HepG2 (cell line): ENCODE results near the gene STK32C. TPM values are rescaled to one million over a fixed set of nuclear protein-coding genes. Genes with fewer than 3 reads are reported as not detected.

ENCODE experiments used
- ATAC-seq: fragments of 200-7000 bp; cut with Tn5 transposase; 3 replicates; pipeline ENCODE4 v1.9.1; 2020; ENCODE audit warnings: mild to moderate bottlenecking, moderate library complexity
- BruUV-seq: library from RNA; stranded (reverse); fragments of 400-500 nt; replicated peaks from 2 replicates; lab custom pipeline; 2021; lab: Mats Ljungman, UMichigan
- CTCF ChIA-PET: fragments of 300-600 bp; formaldehyde crosslinking; extraction: SDS; loops from one replicate; lab custom pipeline; 2021; ENCODE audit warnings: low total read pairs, inconsistent platforms, low intra/inter-chr PET ratio; lab: Yijun Ruan, JAX
- POLR2A ChIA-PET: fragments of 350-600 bp; sonication (Branson Sonifier 250); formaldehyde crosslinking; loops from one replicate; lab custom pipeline; 2020; ENCODE audit warnings: antibody characterized with exemption, inconsistent platforms; lab: Yijun Ruan, JAX
- DNase-seq: peaks from one replicate; pipeline ENCODE4 v3.0.0-alpha.2; 2015; ENCODE audit warnings: low spot score
- FAIRE-seq: peaks from 3 replicates; lab custom pipeline; 2011; peaks lifted over from hg19 to GRCh38; lab: Jason Lieb, UNC
- H2AFZ ChIP-seq: one replicate; pipeline ENCODE4 v1.6.1; 2011; ENCODE audit warnings: low read length, inconsistent platforms
- H3K27ac ChIP-seq: fragments of 300-600 bp; 3 replicates; pipeline ENCODE4 v1.8.0; 2011; ENCODE audit warnings: mixed run types, mild to moderate bottlenecking, mixed read lengths, low read length, inconsistent platforms; ENCODE audit not compliant: insufficient read depth; ENCODE audit errors: extremely low read length
- H3K27me3 ChIP-seq, 2 experiments: fragments of 200-600 bp in 1 of 2; 2 replicates in 1 of 2; 3 replicates in 1 of 2; pipeline versions ENCODE4 v1.6.0 to v1.8.0; 2011; ENCODE audit warnings: low read length in 2 of 2, mild to moderate bottlenecking in 2 of 2, moderate library complexity in 2 of 2, inconsistent platforms in 1 of 2; ENCODE audit not compliant: insufficient read depth in 2 of 2, control insufficient read depth in 1 of 2
- H3K36me3 ChIP-seq, 2 experiments: fragments of 200-600 bp in 1 of 2; replicated peaks in 1 of 2; 2 replicates in 1 of 2; 3 replicates in 1 of 2; pipeline versions ENCODE4 v1.5.1 to v1.8.0; 2011; ENCODE audit warnings: low read length in 2 of 2, inconsistent platforms in 1 of 2; ENCODE audit not compliant: insufficient read depth in 2 of 2, control insufficient read depth in 1 of 2
- H3K4me1 ChIP-seq: 2 replicates; pipeline ENCODE4 v1.5.1; 2012; ENCODE audit warnings: low read length, inconsistent platforms; ENCODE audit not compliant: insufficient read depth
- H3K4me2 ChIP-seq: 2 replicates; pipeline ENCODE4 v1.6.0; 2011; ENCODE audit warnings: low read depth, low read length, inconsistent platforms
- H3K4me3 ChIP-seq, 3 experiments: fragments of 200-600 bp in 1 of 3; sonication (generic), shearing (Covaris generic) in 1 of 3; replicated peaks in 1 of 3; 2 replicates each; pipeline ENCODE4 v1.5.1; 2011 to 2016; ENCODE audit warnings: low read length in 3 of 3, inconsistent platforms in 2 of 3, low read depth in 2 of 3, mild to moderate bottlenecking in 2 of 3, control low read depth in 1 of 3, mixed read lengths in 1 of 3; ENCODE audit not compliant: insufficient read depth in 1 of 3
- H3K79me2 ChIP-seq: one replicate; pipeline ENCODE4 v1.6.1; 2011; ENCODE audit warnings: low read length, inconsistent platforms; ENCODE audit not compliant: insufficient read depth
- H3K9ac ChIP-seq: 2 replicates; pipeline ENCODE4 v1.6.0; 2011; ENCODE audit warnings: mild to moderate bottlenecking, low read depth, low read length, inconsistent platforms; ENCODE audit not compliant: insufficient read depth
- H3K9me3 ChIP-seq: 2 replicates; pipeline ENCODE4 v1.5.1; 2012; ENCODE audit warnings: mild to moderate bottlenecking, low read length
- H4K20me1 ChIP-seq: 2 replicates; pipeline ENCODE4 v1.6.0; 2011; ENCODE audit warnings: inconsistent platforms, mild to moderate bottlenecking, low read length, moderate library complexity; ENCODE audit not compliant: insufficient read depth
- BRD4 ChIP-seq: sonication (generic); formaldehyde crosslinking; IDR thresholded peaks from 2 replicates; pipeline ENCODE4 v1.4.0; 2020; ENCODE audit warnings: missing genetic modification reagents
- CHD4 ChIP-seq: fragments of 200-600 bp; sonication (generic); IDR thresholded peaks from 2 replicates; pipeline ENCODE4 v1.7.0; 2017; ENCODE audit warnings: mild to moderate bottlenecking, low read length, borderline replicate concordance
- KAT2B ChIP-seq: fragments of 150-350 bp; IDR thresholded peaks from 2 replicates; pipeline ENCODE4 v1.6.1; 2014; ENCODE audit warnings: low read depth, low read length, borderline replicate concordance
- MEIS1 ChIP-seq: sonication (generic); formaldehyde crosslinking; IDR thresholded peaks from 2 replicates; pipeline ENCODE4 v1.9.0; 2021; ENCODE audit warnings: mild to moderate bottlenecking, missing genetic modification reagents, moderate library complexity, borderline replicate concordance
- MNT ChIP-seq: fragments of 450-650 bp; IDR thresholded peaks from 2 replicates; pipeline ENCODE4 v1.6.1; 2016
- RXRA ChIP-seq: sonication (generic); formaldehyde crosslinking; IDR thresholded peaks from 2 replicates; pipeline ENCODE4 v1.5.1; 2020; ENCODE audit warnings: missing genetic modification reagents
- SKI ChIP-seq: fragments of 450-650 bp; IDR thresholded peaks from one replicate; pipeline ENCODE4 v1.6.1; 2018; ENCODE audit warnings: mild to moderate bottlenecking; ENCODE audit not compliant: partially characterized antibody
- YY1 ChIP-seq: IDR thresholded peaks from 2 replicates; pipeline ENCODE4 v1.6.1; 2011; ENCODE audit warnings: low read length, low read depth, moderate library complexity, mild to moderate bottlenecking; ENCODE audit not compliant: insufficient read depth, insufficient replicate concordance
- ZBED4 ChIP-seq: sonication (generic); formaldehyde crosslinking; IDR thresholded peaks from 2 replicates; pipeline ENCODE4 v1.4.0; 2020; ENCODE audit warnings: missing genetic modification reagents, borderline replicate concordance
- WGBS: methylation state at CpG from one replicate; pipeline ENCODE4 v1.1.6; 2017; ENCODE audit warnings: low lambda C conversion rate; 5-methylcytosine and 5-hydroxymethylcytosine counted together
- in situ Hi-C: cut with HindIII; loops from 2 replicates; pipeline ENCODE4 v1.10.0; 2017; ENCODE audit warnings: low pct_unique_long_range_greater_than_20kb; ENCODE audit not compliant: extremely low pct_ligation_motif_present
- intact Hi-C: fragments of 100-400 bp; cut with micrococcal nuclease; formaldehyde crosslinking; loops from one replicate; pipeline ENCODE4 v1.10.0; 2022; ENCODE audit not compliant: unreplicated experiment
- polyA plus RNA-seq, 8 experiments: library from polyadenylated mRNA; depleted of rRNA in 3 of 8; stranded (reverse) in 7 of 8; unstranded in 1 of 8; fragments of >200 nt; fragmentation: Illumina TruSeq in 4 of 8; extraction: Trizol in 4 of 8; gene quantifications; 2 replicates each; pipeline versions ENCODE4 v1.2.1 to v1.2.3, GENCODE V29; 2011 to 2016; ENCODE audit warnings: low read depth in 4 of 8, missing spikeins in 1 of 8, mixed read lengths in 1 of 8; ENCODE audit not compliant: insufficient read depth in 1 of 8
- total RNA-seq, 5 experiments: library from RNA; depleted of rRNA; stranded (reverse); fragments of >200 nt; fragmentation: Illumina TruSeq; extraction: Trizol; gene quantifications; 2 replicates each; pipeline ENCODE4 v1.2.3, GENCODE V29; 2016; ENCODE audit warnings: low read depth in 1 of 5
- TF ChIP-seq, protein P1 (sequence below): sonication (generic); formaldehyde crosslinking; IDR thresholded peaks from 2 replicates; pipeline ENCODE4 v1.4.0; 2020; ENCODE audit warnings: missing genetic modification reagents, mild to moderate bottlenecking, borderline replicate concordance

Gene STK32C
- total and polyA plus RNA-seq, 2 of the 13 experiments (the other 11 are each of a cell fraction or from before 2014, with no cell fraction given), result 10.9 to 19.4 TPM

DNA sequence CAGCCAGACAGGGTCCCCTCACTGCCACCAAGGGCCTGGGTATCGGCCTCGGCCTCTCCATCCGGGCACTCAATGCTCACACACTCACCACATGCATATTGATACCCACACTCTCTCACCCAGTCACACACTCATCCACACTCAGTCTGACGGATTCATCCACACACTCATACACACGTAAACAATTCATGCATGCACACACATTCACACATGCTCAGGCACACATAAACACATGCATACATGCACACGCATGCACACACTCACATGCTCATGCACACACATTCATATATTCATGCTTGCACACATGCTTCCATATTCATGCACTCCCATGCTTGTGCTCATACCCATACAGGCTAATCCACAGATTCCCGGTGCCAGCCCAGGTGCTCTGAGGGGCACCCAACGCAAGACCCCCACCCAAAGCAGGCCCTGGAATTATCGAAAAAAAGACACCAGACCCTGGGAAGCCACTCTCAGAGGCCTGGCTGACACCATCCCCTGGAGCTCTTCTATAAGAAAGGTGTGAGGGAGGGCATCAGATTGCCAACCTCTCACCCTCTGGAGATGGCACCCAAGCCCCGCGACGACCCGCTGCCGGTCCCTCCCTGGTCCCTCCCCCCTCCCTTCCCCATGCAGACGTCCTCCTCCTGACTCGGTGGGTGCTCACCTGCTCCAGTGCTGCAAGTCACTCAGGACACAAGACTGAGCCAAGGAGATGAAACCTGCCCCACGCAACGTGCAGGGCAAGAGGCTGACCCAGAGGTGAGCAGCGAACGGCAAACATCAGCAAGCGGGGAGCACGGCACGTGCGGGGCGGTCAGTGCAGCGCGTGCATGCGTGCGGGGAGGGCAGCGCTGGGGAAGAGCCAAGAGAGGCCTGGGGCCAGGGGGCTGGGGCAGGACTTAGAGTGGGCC is 15.2 kb downstream of the STK32C start:
- in situ Hi-C loops, result no loop called here
- no peak for ATAC-seq
- Histone ChIP-seq H3K4me3 (no peak overlapping the region), H3K4me2 (no peak overlapping the region), H3K79me2 (no peaks in the 10 kb centered on the region), H3K36me3 (no peaks in the 10 kb centered on the region), H3K9ac (no peak overlapping the region), H3K9me3 (peaks cover 6% of the 10 kb centered on the region; the same call in 1 of the 2 replicates), H3K27me3 (no peaks in the 10 kb centered on the region)
- no TSS peak for BruUV-seq
- ChIA-PET CTCF (no interaction called here), POLR2A (no interaction called here)
- no peak for DNase-seq
- TF ChIP-seq YY1 (no peak), MNT (peak; percentile 90)
- TF ChIP-seq, all 625 proteins: peak for 1
- intact Hi-C loops, result no loop called here
- FAIRE-seq, result no peak
- Histone ChIP-seq H2AFZ (no peak overlapping the region), H3K4me1 (no peaks in the 10 kb centered on the region), H3K27ac (no peak overlapping the region), H4K20me1 (no peaks in the 10 kb centered on the region)
- 81% methylated on average over 28 of the region's 30 CpGs for WGBS

- no peak overlapping the region for H3K9ac ChIP-seq
- TF ChIP-seq, protein P1, sequence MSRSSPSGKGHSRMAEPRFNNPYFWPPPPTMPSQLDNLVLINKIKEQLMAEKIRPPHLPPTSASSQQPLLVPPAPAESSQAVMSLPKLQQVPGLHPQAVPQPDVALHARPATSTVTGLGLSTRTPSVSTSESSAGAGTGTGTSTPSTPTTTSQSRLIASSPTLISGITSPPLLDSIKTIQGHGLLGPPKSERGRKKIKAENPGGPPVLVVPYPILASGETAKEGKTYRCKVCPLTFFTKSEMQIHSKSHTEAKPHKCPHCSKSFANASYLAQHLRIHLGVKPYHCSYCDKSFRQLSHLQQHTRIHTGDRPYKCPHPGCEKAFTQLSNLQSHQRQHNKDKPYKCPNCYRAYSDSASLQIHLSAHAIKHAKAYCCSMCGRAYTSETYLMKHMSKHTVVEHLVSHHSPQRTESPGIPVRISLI (CRISPR knock-in tag), result no peak
- TF ChIP-seq RXRA, result no peak
- TF ChIP-seq CHD4, result no peak
- no peak for TF ChIP-seq ZBED4 (CRISPR knock-in tag)
- no peak for TF ChIP-seq BRD4 (CRISPR knock-in tag)
- no peak for TF ChIP-seq SKI
- TF ChIP-seq KAT2B, result no peak
- TF ChIP-seq MEIS1 (CRISPR knock-in tag), result no peak
Measured at GRCh38 chr10:132291826-132292225, 15.9 kb downstream of the STK32C start.

More at GRCh38 chr10:132291826-132292225, 15.9 kb downstream of the STK32C start:
- no peak for DNase-seq
- H3K4me1 ChIP-seq, result no peaks in the 10 kb centered on the region
- CTCF ChIA-PET, result no interaction called here
- WGBS, result no CpG with 5 or more reads among the region's 5 CpGs
- H2AFZ ChIP-seq, result no peak overlapping the region
- H3K4me3 ChIP-seq, result no peak overlapping the region
- no peaks in the 10 kb centered on the region for H3K79me2 ChIP-seq
- no peaks in the 10 kb centered on the region for H4K20me1 ChIP-seq
- no peak overlapping the region for H3K27ac ChIP-seq
- H3K27me3 ChIP-seq, result no peaks in the 10 kb centered on the region
- POLR2A ChIA-PET, result no interaction called here
- intact Hi-C loops (no loop called here), in situ Hi-C loops (no loop called here)
- FAIRE-seq, result no peak
- peaks cover 6% of the 10 kb centered on the region; the same call in 1 of the 2 replicates for H3K9me3 ChIP-seq
- no peaks in the 10 kb centered on the region for H3K36me3 ChIP-seq
- no peak for ATAC-seq
- no TSS peak for BruUV-seq
- no peak overlapping the region for H3K4me2 ChIP-seq
